Ammon's horn (tissue), 1 donor: Measurements from ENCODE around the gene FHOD3.
"Not testable (repeated sequence)": the region's sequence is repeated elsewhere in the genome, so short reads cannot be mapped to it uniquely, and the experiment has no call there.

Experiments
- DNase-seq: peaks from one replicate; pipeline ENCODE4 v3.0.0-alpha.2; 2016; ENCODE audit warnings: low spot score

The FHOD3 gene

GRCh38 chr18:36708366-36708765 is 410.9 kb downstream of the FHOD3 start:
- DNase-seq = no peak

GRCh38 chr18:36709315-36709714 is 411.8 kb downstream of the FHOD3 start:
- no peak for DNase-seq

GRCh38 chr18:36711014-36711725 is 413.7 kb downstream of the FHOD3 start:
- DNase-seq = no peak

GRCh38 chr18:36711813-36712444 is 414.4 kb downstream of the FHOD3 start:
- no peak for DNase-seq

GRCh38 chr18:36714476-36714875 is 417.0 kb downstream of the FHOD3 start:
- DNase-seq = no peak

- DNase-seq = no peak
Measured at GRCh38 chr18:36717422-36718110, 420.1 kb downstream of the FHOD3 start.

GRCh38 chr18:36718705-36719328 is 421.3 kb downstream of the FHOD3 start:
- DNase-seq = no peak

- no peak for DNase-seq
Measured at GRCh38 chr18:36719630-36720029, 422.1 kb downstream of the FHOD3 start.

GRCh38 chr18:36721351-36721750 is 423.8 kb downstream of the FHOD3 start:
- DNase-seq = not testable (repeated sequence)

- no peak for DNase-seq
Measured at GRCh38 chr18:36724169-36724568, 426.7 kb downstream of the FHOD3 start.

GRCh38 chr18:36724591-36725001 is 427.1 kb downstream of the FHOD3 start:
- DNase-seq = peak; percentile 34

- DNase-seq = no peak
Measured at GRCh38 chr18:36728345-36728744, 430.8 kb downstream of the FHOD3 start.

- DNase-seq = no peak
Measured at GRCh38 chr18:36729197-36729596, 431.7 kb downstream of the FHOD3 start.

GRCh38 chr18:36732264-36732663 is 434.8 kb downstream of the FHOD3 start:
- DNase-seq = no peak

- no peak for DNase-seq
Measured at GRCh38 chr18:36733150-36733549, 435.6 kb downstream of the FHOD3 start.

- no peak for DNase-seq
Measured at GRCh38 chr18:36734596-36734995, 437.1 kb downstream of the FHOD3 start.

GRCh38 chr18:36735130-36735529 is 437.6 kb downstream of the FHOD3 start:
- DNase-seq = no peak

GRCh38 chr18:36736094-36736493 is 438.6 kb downstream of the FHOD3 start:
- no peak for DNase-seq

GRCh38 chr18:36737316-36737715 is 439.8 kb downstream of the FHOD3 start:
- no peak for DNase-seq

- DNase-seq = no peak
Measured at GRCh38 chr18:36744261-36744876, 446.9 kb downstream of the FHOD3 start.

- no peak for DNase-seq
Measured at GRCh38 chr18:36745219-36745975, 447.9 kb downstream of the FHOD3 start.
